Hair follicular keratinocyte (primary cell): Measurements from ENCODE around the gene RABEPK. TPM values are rescaled to one million over a fixed set of nuclear protein-coding genes. Genes with fewer than 3 reads are reported as not detected.

ENCODE experiments used
- total RNA-seq: library from RNA; depleted of rRNA; stranded (reverse); fragments of >200 nt; gene quantifications from 2 replicates; pipeline ENCODE4 v1.2.3, GENCODE V29; 2015

The RABEPK gene
- 16.2 and 28.4 TPM in 2 replicates for total RNA-seq

GRCh38 chr9:125200216-125201047 is at the start of gene RABEPK:
Gene RABEPK, plus strand, starts transcription at chr9:125200542. Its CDS starts 2,472 bp downstream, at chr9:125203014.

DNA sequence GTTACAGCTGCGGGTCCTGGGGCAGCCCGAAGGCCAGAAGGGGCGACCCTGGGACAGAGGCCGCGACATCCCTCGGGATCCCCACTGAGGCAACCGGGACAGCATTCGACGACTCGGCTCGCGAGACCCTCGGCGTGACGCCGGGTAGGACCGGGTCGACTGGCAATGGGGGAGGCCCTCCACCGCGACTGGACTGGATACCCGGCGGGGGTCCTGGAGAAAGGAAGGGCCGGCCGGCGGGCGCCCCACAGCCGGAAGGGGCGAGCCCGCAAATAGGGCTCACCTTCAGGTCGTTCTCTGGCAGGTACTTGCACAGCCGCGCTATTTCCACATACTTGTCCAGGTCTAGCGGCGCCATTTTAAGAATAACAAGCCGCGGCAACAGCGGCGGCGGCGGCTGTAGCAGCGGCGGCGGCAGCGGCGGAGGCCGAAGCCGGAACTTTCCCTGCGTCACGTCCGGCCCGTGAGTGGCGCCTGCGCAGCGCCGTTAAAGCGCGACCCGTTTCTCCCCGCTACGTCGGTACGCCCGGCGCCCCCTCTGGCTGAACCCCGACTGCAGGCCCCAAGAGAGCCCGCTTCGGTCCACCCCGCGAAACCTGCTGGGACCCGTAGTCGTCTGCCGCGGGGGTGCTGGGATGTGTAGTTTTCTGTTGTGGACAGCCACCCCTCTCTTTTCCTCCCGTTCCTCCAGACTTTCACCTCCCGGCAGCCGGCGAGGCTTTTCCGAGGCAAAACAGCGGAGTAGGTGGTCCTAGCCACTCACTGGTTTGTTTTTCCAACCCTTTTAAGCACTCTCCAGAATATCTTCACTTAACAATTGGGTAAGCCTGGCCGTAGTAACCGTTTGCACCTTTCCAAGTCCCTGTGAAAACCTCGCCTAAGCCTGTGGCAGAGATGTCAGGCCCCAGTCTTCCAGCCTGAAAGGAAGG is 10.7 kb upstream of the RABEPK start, which contains the start of gene PPP6C:
PPP6C (minus strand) TSS at position 443 of the 929 bp plus-strand sequence; CDS start at position 358, 85 bp downstream.

DNA sequence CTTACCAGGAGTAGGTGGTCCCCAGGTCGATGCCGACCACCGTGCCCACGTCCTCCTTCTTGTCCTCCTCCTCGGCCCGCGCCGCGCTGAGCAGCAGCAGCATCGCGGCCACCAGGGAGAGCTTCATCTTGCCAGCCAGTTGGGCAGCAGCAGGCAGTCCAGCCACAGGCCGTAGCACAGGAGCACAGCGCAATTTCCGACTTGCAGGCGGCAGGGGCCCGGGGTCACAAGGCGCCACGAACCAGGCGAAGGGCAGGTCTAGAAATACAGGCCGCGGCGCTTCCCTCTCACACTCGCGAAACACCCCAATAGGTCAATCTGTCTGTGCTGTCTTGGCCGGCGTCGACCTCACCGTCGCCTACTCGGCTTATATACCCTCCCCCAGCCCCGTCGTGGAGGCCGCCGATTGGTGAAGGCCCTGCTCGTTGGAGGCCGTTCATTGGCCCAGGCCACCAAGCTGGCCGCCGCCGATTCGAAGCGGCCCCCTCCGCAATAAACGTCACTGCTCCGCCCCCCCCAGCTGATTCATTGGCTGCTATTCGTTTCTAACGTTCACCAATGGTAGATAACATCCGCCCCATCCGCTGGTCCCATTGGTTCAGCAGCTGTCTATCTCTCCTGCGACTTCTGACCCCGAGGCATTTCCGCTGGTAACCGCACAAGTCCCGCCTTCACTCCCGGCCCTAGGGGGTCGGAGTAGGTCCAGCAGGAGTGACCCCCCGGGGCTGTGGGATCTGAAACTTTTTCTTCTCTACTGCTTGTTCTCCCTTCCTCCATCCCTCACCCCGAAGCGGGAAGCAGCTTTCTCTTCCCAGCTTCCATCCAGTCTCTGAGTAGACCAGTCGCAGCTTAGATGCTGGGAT is 40.9 kb downstream of the RABEPK start, which contains the start of gene HSPA5:
HSPA5 (minus strand) TSS at position 344 of the 863 bp plus-strand sequence; CDS start at position 127, 217 bp downstream.

DNA sequence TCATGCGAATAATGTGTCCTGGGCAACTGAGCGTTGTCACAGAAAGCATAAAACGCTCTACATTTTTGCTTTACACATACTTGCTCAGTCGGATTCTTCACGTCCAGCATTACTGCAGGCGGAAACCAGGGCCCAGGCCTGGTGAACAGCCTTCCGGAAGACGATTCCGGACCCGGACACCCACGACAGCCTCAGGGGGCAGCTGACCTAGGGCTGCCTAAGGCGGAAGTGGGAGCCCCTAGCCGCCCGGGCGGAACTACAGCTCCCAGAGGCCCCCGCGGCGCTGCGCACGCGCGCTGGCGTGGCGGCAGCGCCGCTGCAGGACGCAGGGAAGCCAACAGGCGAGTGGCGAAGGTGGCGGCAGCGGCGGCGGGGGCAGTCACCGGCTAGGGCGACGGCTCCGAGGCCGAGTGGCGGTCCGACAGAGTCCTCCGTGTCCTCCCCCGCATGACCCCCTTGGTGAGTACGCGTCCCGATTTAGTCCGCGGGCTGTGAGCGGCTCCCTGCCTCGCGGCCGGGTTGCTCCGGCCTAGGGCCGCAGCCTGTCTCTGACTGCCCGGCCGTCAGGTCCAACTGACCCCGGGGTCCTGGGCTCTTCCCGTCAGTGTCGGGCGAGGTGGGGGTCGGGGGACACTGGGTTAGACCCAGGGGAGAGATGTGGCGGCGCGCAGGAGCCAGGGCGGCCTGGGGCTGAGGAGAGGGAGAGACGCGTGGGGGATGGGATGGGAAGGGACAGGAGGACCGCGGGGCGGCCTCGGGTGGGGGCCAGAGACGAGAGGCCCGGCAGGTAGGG is 61.4 kb downstream of the RABEPK start, which contains the start of gene GAPVD1:
GAPVD1 (plus strand) TSS at position 326 of the 793 bp plus-strand sequence. CDS start 37,096 bp downstream, outside the sequence.

Other genes with a start within 250 kb of the RABEPK start
- gene SCAI, start 57.0 kb upstream of the RABEPK start, total RNA-seq: 1.6 and 2.1 TPM in 2 replicates
- 20.5 and 23.4 TPM in 2 replicates for gene PPP6C, start 10.7 kb upstream of the RABEPK start, total RNA-seq
- gene HSPA5, start 40.8 kb downstream of the RABEPK start, total RNA-seq: 632 and 1,011 TPM in 2 replicates
- gene GAPVD1, start 61.3 kb downstream of the RABEPK start, total RNA-seq: 24.0 and 30.8 TPM in 2 replicates